Activated T-helper 1 cell treated with Interleukin-2 at 50 U/mL for 16 hours (primary cell): ENCODE data around the gene PAGE3.

ENCODE experiments used
- DNase-seq: peaks from one replicate; pipeline ENCODE4 v3.0.0-alpha.2; 2020; ENCODE audit warnings: low read depth

PAGE3 gene

GRCh38 chrX:55264816-55265215, at the start of gene PAGE3:
Gene PAGE3 (minus strand): TSS chrX:55264916. CDS start chrX:55263903, 1,013 bp downstream.
- DNase-seq, result no peak

GRCh38 chrX:55312655-55313054, 47.9 kb upstream of the PAGE3 start:
- DNase-seq, result no peak

GRCh38 chrX:55290963-55291362, 26.2 kb upstream of the PAGE3 start:
- no peak for DNase-seq

- no peak for DNase-seq
These were observed 15.1 kb upstream of the PAGE3 start for GRCh38 chrX:55279832-55280231.

GRCh38 chrX:55260806-55261205, 3.9 kb downstream of the PAGE3 start:
- no peak for DNase-seq

GRCh38 chrX:55253528-55253927, 11.2 kb downstream of the PAGE3 start:
- no peak for DNase-seq

- DNase-seq, result no peak
These were observed 23.9 kb downstream of the PAGE3 start for GRCh38 chrX:55240788-55241340.

- no peak for DNase-seq
These were observed 44.5 kb downstream of the PAGE3 start, which contains the start of gene PAGE5 for GRCh38 chrX:55220119-55220794. Gene PAGE5 (plus strand): TSS chrX:55220346. CDS start chrX:55221383, 1,037 bp downstream.

GRCh38 chrX:55213381-55213780, 51.3 kb downstream of the PAGE3 start:
- DNase-seq, result no peak

- DNase-seq, result no peak
These were observed 53.6 kb downstream of the PAGE3 start for GRCh38 chrX:55210931-55211677.
